ENCODE measurements around the gene HOXA5.

HOXA5 gene

DNA sequence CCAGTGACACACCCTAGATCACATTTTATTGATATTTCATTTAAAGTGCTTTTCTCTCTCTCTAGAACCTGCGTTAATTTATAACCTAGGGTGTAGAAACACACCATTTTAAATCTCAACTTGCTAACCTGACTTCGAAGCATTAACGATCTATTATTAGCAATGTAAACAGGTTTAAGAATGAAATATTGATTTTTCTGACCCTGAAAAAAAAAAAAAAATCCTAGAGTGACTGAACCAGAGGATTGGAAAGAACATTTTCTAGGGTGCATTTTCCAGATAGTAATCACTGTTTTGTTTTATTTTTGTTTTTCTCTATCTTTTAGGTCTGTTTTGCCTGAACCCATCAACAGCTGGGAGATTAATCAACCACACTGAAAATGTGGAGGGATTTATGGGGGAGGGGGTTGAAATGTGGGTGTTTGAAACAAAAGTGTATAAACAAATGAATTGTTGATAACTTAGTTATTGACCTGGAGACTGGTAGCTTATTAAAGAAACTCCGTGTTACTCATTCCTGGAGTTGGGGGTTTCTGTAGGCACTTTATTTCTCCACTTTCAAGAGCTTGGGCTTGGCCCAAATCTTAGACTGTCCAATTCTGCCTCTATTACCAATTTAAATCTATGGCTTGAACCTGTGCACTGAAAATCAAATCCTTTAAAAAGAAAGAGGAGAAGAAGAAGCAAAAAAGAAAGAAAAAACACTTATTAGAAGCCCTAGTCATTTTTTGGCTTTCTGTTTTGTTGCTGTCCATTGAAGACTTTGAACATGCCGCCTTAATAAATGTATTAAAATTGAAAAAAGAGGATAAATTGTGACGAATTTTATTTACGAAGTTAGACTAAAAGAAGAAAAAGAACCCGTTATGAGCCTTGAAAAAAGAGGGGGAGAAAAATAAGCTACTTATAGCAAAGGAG, 43.8 kb downstream of the HOXA5 start:
- Histone ChIP-seq H3K27ac (ENCODE audit: low read depth, low read length) (peak overlapping the region; percentile 92), H3K27me3 (ENCODE audit: control insufficient read depth in 5 of 5, insufficient read depth in 4 of 5, low read length in 5 of 5) (no peaks in the 10 kb centered on the region), H3K4me3 (ENCODE audit: low read depth in 1 of 5, low read length in 5 of 5) (peak overlapping the region in 4 of 5 donors; percentile 59 to 94 (median 86)), H3K9me3 (ENCODE audit: control insufficient read depth in 5 of 5, low read length in 5 of 5) (no peaks in the 10 kb centered on the region), H3K36me3 (ENCODE audit: control insufficient read depth in 5 of 5, insufficient read depth in 5 of 5, low read length in 5 of 5) (peaks cover 0 to 6% (median 3%) of the 10 kb centered on the region in 5 donors), H3K9ac (ENCODE audit: low read length in 5 of 5) (peak overlapping the region in 1 of 5 donors; percentile 78), H3K4me1 (ENCODE audit: control insufficient read depth in 5 of 5, insufficient read depth in 5 of 5, low read length in 5 of 5) (peaks cover 15 to 82% (median 65%) of the 10 kb centered on the region in 5 donors)

DNA sequence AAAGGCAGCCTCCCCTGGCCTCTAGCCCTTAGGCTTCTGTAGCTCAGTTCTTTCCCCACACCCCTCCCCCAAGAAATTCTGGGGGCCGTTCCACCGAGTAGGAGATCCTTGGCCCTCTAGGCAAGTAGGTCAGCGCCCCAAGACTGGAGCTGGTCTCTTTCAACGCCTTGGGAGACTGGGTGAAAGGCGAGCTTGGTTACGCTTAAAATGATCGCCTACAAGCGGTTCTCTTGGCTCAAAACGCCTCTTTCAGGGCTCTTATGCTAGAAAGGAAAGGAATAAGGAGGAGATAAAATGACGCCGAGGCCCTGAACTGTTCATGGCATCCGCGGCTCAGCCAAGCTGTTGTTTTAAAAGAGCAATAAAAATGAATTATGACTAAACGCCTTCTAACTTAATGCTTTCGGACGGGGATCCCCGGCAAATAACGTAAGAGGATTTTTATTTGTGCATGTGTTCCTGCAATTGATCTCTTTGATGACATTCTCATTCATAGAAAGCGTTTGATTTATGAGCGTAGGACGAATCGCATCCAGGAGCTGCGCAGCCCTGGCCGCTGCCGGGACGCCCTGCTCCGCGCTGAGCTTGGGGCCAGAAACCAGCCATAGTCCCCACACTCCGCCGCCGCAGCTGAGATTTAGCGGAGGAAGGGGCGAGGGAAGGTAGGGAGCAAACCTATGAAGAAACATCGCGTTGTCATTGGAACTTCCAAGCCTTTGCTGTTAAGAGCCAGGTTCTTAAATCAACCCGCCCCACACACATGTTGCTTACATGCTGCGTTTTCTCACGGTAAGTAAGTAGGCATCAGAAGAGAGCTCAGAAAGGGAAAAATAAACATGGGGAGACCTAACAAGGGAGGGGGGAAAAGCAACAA, 44.7 kb downstream of the HOXA5 start:
- H3K27ac ChIP-seq (ENCODE audit: low read depth, low read length): peak overlapping the region; percentile 92
- peaks cover 15 to 76% (median 60%) of the 10 kb centered on the region in 5 donors for H3K4me1 ChIP-seq (ENCODE audit: control insufficient read depth in 5 of 5, insufficient read depth in 5 of 5, low read length in 5 of 5)
- H3K4me3 ChIP-seq (ENCODE audit: low read depth in 1 of 5, low read length in 5 of 5): peak overlapping the region; percentile 59 to 94 (median 79)
- no peaks in the 10 kb centered on the region for H3K9me3 ChIP-seq (ENCODE audit: control insufficient read depth in 5 of 5, low read length in 5 of 5)
- H3K27me3 ChIP-seq (ENCODE audit: control insufficient read depth in 5 of 5, insufficient read depth in 4 of 5, low read length in 5 of 5): peaks cover 0 to 3% (median 0%) of the 10 kb centered on the region in 5 donors
- peak overlapping the region; percentile 48 to 86 (median 70) for H3K9ac ChIP-seq (ENCODE audit: low read length in 5 of 5)
- H3K36me3 ChIP-seq (ENCODE audit: control insufficient read depth in 5 of 5, insufficient read depth in 5 of 5, low read length in 5 of 5): peaks cover 0 to 6% (median 3%) of the 10 kb centered on the region in 5 donors

DNA sequence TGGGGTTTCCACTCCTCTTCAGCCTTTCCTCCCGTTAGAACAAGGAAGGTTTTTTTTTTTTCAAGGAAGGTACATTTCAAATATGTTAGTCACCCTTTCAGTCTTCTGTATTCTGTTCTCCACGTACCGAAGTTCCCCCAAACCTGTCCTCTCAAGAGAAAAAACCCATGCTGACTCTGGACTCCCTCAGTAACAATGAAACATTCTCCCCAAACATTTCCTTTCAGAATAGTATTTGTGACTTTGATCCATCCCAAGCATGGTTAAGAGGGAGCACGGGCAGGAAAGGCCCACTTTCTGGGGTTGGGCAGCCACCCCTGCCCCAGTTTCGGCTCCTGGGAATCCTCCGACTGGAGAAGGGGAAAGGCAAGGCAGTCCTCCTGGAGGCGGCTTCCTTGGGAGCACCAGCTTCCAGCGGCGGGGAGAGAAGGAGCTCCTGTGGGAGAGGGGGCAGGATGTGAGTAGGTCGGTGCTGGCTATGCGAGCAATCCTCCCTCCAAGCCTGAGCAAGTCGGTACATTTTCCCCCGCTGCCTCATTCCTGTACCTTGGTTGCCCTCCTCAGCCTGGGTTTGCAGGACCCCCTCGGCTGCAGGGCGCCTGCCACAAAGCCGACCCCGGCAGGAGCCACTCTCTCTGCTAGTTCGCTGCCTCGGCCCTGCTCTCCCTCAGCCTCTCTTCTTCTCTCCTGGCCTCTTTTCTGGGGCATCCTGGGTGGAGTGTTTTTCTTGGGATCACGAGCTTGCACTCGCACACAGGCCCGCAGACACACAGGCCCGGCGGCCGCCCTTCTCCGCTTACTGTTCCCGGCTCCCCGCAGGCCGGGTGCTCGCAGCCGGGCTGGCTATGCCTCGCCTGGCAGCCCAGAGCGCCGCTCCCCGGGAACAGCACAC, 45.5 kb downstream of the HOXA5 start:
- Histone ChIP-seq H3K9me3 (ENCODE audit: control insufficient read depth in 5 of 5, low read length in 5 of 5) (no peaks in the 10 kb centered on the region), H3K9ac (ENCODE audit: low read length in 5 of 5) (peak overlapping the region; percentile 48 to 90 (median 70)), H3K27ac (ENCODE audit: low read depth, low read length) (peak overlapping the region; percentile 92), H3K4me3 (ENCODE audit: low read depth in 1 of 5, low read length in 5 of 5) (peak overlapping the region; percentile 59 to 94 (median 79)), H3K4me1 (ENCODE audit: control insufficient read depth in 5 of 5, insufficient read depth in 5 of 5, low read length in 5 of 5) (peaks cover 15 to 67% (median 56%) of the 10 kb centered on the region in 5 donors), H3K27me3 (ENCODE audit: control insufficient read depth in 5 of 5, insufficient read depth in 4 of 5, low read length in 5 of 5) (peaks cover 0 to 3% (median 0%) of the 10 kb centered on the region in 5 donors), H3K36me3 (ENCODE audit: control insufficient read depth in 5 of 5, insufficient read depth in 5 of 5, low read length in 5 of 5) (peaks cover 0 to 6% (median 3%) of the 10 kb centered on the region in 5 donors)

DNA sequence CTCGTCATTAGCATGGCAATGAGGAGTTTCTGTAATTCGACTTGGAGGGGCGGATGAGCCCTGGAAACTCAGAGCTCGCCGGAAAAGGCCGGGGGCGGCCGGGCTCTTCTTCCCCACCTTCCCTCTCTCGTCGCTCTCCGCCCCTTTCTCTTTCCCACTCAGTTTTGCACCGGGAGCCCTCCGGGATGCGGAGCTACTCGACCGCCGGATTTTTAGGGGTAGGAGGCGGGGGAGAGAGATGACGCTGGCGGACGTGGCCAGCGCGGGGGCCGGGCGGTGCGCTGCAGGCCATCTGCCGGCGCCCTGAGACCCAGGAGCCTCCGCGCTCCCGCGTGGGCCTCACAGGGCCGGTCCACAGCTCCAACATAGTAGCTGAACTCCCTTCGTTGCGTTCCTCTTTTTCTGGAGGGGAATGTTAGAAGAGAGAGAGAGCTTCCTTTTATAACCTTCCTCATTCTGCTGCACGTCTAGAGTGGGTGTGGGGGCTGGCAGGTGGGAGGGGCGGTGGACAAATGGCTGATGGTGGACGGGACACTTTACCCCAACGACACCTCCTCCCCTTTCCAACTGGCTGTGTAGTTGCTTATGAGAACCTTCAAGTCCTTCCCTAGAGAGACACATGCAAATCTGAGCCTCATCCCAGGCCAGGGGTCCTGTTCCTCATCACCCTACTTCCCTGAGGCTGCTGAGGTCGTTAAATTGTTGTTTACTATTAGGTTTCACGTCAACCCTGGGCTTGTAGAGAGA, 46.5 kb downstream of the HOXA5 start:
- Histone ChIP-seq H3K27ac (ENCODE audit: low read depth, low read length) (peak overlapping the region; percentile 92), H3K4me1 (ENCODE audit: control insufficient read depth in 5 of 5, insufficient read depth in 5 of 5, low read length in 5 of 5) (peaks cover 15 to 58% (median 55%) of the 10 kb centered on the region in 5 donors), H3K27me3 (ENCODE audit: control insufficient read depth in 5 of 5, insufficient read depth in 4 of 5, low read length in 5 of 5) (peaks cover 0 to 3% (median 0%) of the 10 kb centered on the region in 5 donors), H3K4me3 (ENCODE audit: low read depth in 1 of 5, low read length in 5 of 5) (peak overlapping the region; percentile 78 to 94 (median 92)), H3K36me3 (ENCODE audit: control insufficient read depth in 5 of 5, insufficient read depth in 5 of 5, low read length in 5 of 5) (peaks cover 0 to 6% (median 3%) of the 10 kb centered on the region in 5 donors), H3K9ac (ENCODE audit: low read length in 5 of 5) (peak overlapping the region; percentile 63 to 90 (median 76)), H3K9me3 (ENCODE audit: control insufficient read depth in 5 of 5, low read length in 5 of 5) (no peaks in the 10 kb centered on the region)

DNA sequence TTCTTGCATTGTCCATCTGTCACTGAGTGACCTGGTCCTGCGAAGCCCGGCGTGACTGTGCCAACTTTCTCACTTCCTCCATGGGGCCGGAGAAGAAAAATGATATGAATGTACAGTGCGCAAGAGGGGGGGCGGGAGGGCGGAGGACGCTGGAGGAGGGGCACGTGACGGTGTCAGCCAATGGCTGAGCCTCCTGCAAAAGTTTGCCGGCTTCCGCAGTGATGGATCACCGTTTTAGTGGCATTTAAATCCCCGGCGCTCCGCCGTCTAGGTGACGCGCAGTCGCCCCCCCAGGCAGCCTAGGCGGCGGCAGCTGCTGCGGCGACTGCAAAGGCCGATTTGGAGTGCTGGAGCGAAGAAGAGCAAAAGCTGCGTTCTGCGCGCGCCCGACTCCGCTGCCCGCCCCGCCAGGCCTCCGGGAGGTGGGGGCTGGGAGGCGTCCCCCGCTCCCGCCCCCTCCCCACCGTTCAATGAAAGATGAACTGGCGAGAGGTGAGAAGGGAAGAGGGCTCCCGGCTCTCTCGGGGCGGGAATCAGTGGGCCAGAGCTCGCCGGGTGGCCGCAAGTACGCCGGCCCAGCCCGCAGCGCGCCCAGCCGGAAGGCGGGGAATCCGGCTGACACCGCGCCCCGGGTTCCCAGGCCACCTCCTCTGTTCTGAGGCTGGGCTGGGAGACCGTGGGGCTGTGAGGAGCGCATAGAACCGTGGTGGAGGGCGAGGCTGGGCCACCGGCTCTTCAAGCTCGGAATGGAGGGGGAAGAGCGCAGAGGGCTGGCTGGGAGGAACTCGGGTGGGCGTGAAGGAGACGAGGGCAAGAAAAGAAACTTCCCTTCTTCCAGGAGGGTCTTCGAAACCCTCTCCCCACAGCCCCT, 47.3 kb downstream of the HOXA5 start, which contains the start of gene HOXA1:
HOXA1 (minus strand) TSS at position 104 of the 871 bp plus-strand sequence; CDS start at position 16, 88 bp downstream.
- Histone ChIP-seq H3K27me3 (ENCODE audit: control insufficient read depth in 5 of 5, insufficient read depth in 4 of 5, low read length in 5 of 5) (peaks cover 0 to 3% (median 0%) of the 10 kb centered on the region in 5 donors), H3K4me3 (ENCODE audit: low read depth in 1 of 5, low read length in 5 of 5) (peak within 1 kb of the TSS; percentile 78 to 94 (median 92)), H3K36me3 (ENCODE audit: control insufficient read depth in 5 of 5, insufficient read depth in 5 of 5, low read length in 5 of 5) (peaks cover 0 to 5% (median 3%) of the 10 kb centered on the region in 5 donors), H3K9ac (ENCODE audit: low read length in 5 of 5) (peak within 1 kb of the TSS in 4 of 5 donors; percentile 63 to 90 (median 81)), H3K4me1 (ENCODE audit: control insufficient read depth in 5 of 5, insufficient read depth in 5 of 5, low read length in 5 of 5) (peaks cover 15 to 50% (median 47%) of the 10 kb centered on the region in 5 donors), H3K27ac (ENCODE audit: low read depth, low read length) (peak within 1 kb of the TSS; percentile 92), H3K9me3 (ENCODE audit: control insufficient read depth in 5 of 5, low read length in 5 of 5) (no peaks in the 10 kb centered on the region)

DNA sequence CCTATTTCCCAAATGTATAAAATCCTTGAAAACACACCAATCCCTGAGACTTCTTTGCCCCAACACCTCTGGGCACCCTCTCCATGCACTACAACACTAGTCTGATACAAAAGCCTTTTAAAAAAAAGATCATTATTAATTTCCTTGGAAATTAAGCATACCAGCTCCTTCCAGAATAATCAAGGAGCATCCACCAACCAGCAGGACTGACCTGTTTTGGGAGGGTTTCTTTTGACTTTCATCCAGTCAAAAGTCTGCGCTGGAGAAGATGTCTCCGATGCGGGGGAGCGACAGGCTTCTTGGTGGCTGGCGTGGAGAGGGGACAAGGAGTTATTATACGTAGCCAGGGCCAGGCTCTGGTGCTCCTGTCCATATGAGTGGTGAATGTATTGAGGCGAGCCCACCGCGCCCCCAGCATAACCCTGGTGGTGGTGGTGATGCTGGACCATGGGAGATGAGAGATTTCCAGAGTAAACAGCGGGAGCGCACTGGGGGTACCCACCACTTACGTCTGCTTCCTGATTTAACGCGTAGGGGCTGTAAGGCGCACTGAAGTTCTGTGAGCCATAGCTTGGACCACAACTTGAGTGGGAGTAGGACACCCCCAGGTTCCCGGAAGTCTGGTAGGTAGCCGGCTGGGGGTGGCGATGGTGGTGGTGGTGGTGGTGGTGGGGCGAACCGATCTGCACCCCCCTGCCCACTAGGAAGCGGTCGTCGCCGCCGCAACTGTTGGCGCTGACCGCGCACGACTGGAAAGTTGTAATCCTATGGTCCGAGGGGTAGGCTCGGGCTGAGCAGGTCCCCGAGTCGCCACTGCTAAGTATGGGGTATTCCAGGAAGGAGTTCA, 48.2 kb downstream of the HOXA5 start:
- H3K4me1 ChIP-seq (ENCODE audit: control insufficient read depth in 5 of 5, insufficient read depth in 5 of 5, low read length in 5 of 5): peaks cover 11 to 42% (median 38%) of the 10 kb centered on the region in 5 donors
- peaks cover 0 to 3% (median 0%) of the 10 kb centered on the region in 5 donors for H3K27me3 ChIP-seq (ENCODE audit: control insufficient read depth in 5 of 5, insufficient read depth in 4 of 5, low read length in 5 of 5)
- H3K9ac ChIP-seq (ENCODE audit: low read length in 5 of 5): peak overlapping the region in 1 of 5 donors; percentile 38
- H3K4me3 ChIP-seq (ENCODE audit: low read depth in 1 of 5, low read length in 5 of 5): peak overlapping the region; percentile 74 to 94 (median 79)
- peaks cover 0 to 2% (median 0%) of the 10 kb centered on the region in 5 donors for H3K36me3 ChIP-seq (ENCODE audit: control insufficient read depth in 5 of 5, insufficient read depth in 5 of 5, low read length in 5 of 5)
- no peak overlapping the region for H3K27ac ChIP-seq (ENCODE audit: low read depth, low read length)
- no peaks in the 10 kb centered on the region for H3K9me3 ChIP-seq (ENCODE audit: control insufficient read depth in 5 of 5, low read length in 5 of 5)

DNA sequence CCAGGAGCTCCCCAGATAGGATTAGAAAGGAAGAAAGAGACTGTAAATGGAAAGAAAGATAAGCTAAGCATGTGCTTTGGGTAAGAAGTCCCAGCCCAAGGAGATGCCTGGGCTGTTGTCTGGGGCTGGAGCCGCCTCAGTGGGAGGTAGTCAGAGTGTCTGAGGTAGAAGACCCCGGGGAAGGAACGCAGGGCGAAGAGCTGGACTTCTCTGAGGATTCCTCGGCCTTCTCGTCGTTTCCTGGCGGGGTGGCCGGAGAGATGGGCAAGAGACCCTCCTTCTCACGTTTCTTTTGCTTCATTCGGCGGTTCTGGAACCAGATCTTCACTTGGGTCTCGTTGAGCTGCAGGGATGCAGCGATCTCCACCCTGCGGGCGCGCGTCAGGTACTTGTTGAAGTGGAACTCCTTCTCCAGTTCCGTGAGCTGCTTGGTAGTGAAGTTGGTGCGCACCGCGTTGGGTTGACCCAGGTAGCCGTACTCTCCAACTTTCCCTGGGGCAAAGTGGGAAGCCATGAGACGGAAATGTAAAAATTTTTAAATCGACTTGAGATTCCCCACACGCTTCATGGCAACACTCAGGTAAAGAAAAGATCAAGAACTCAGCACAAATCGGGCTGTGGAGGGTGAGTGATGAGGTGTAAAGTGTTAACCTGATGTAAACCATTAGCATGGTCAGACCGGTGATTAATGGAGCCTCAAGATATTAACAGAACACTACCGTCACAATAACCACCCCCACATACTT, 49.0 kb downstream of the HOXA5 start:
- H3K4me3 ChIP-seq (ENCODE audit: low read depth in 1 of 5, low read length in 5 of 5): no peak overlapping the region
- H3K27me3 ChIP-seq (ENCODE audit: control insufficient read depth in 5 of 5, insufficient read depth in 4 of 5, low read length in 5 of 5): peaks cover 0 to 3% (median 0%) of the 10 kb centered on the region in 5 donors
- no peaks in the 10 kb centered on the region for H3K9me3 ChIP-seq (ENCODE audit: control insufficient read depth in 5 of 5, low read length in 5 of 5)
- H3K36me3 ChIP-seq (ENCODE audit: control insufficient read depth in 5 of 5, insufficient read depth in 5 of 5, low read length in 5 of 5): no peaks in the 10 kb centered on the region
- no peak overlapping the region for H3K9ac ChIP-seq (ENCODE audit: low read length in 5 of 5)
- H3K4me1 ChIP-seq (ENCODE audit: control insufficient read depth in 5 of 5, insufficient read depth in 5 of 5, low read length in 5 of 5): peaks cover 11 to 39% (median 37%) of the 10 kb centered on the region in 5 donors
- no peak overlapping the region for H3K27ac ChIP-seq (ENCODE audit: low read depth, low read length)
